B cell (primary cell): ENCODE data around the gene TP63. TPM values are rescaled to one million over a fixed set of nuclear protein-coding genes. Genes with fewer than 3 reads are reported as not detected.

Experiments used
- ATAC-seq: fragments of 200-7000 bp; cut with Tn5 transposase; one replicate; pipeline ENCODE4 v1.10.0; 2021; ENCODE audit warnings: low read depth, mild to moderate bottlenecking, moderate number of reproducible peaks, moderate library complexity
- CTCF ChIA-PET: fragments of 350-600 bp; sonication (Branson Sonifier 250); formaldehyde crosslinking; loops from one replicate; lab custom pipeline; 2021; ENCODE audit warnings: antibody characterized with exemption, inconsistent platforms; lab: Charles Lee
- POLR2A ChIA-PET: fragments of 350-600 bp; sonication (Branson Sonifier 250); formaldehyde crosslinking; loops from one replicate; lab custom pipeline; 2021; ENCODE audit warnings: antibody characterized with exemption; lab: Charles Lee
- DNase-seq: peaks from one replicate; pipeline ENCODE4 v3.0.0; 2013
- H2AFZ ChIP-seq: 2 replicates; pipeline ENCODE4 v1.6.1; 2012; ENCODE audit warnings: mild to moderate bottlenecking, low read depth, low read length; ENCODE audit not compliant: insufficient read depth, poor library complexity, severe bottlenecking
- H3K27ac ChIP-seq, 2 donors: 1 replicate in 1 of 2; 2 replicates in 1 of 2; pipeline ENCODE4 v1.5.1; 2012 to 2013; ENCODE audit warnings: low read length in 2 of 2, mild to moderate bottlenecking in 2 of 2, moderate library complexity in 1 of 2
- H3K27me3 ChIP-seq, 4 experiments: fragments of 200-600 bp in 1 of 4; sonication (generic) in 1 of 4; replicated peaks in 1 of 4; 1 replicate in 2 of 4; 2 replicates in 2 of 4; pipeline versions ENCODE4 v1.6.1 to v1.7.0; 2013 to 2016; ENCODE audit warnings: low read length in 3 of 4, mild to moderate bottlenecking in 2 of 4, mixed read lengths in 1 of 4, moderate library complexity in 1 of 4; ENCODE audit not compliant: insufficient read depth in 4 of 4, control insufficient read depth in 3 of 4; ENCODE audit errors: control extremely low read depth in 1 of 4
- H3K36me3 ChIP-seq, 2 experiments: replicated peaks in 1 of 2; 1 replicate in 1 of 2; 2 replicates in 1 of 2; pipeline versions ENCODE4 v1.6.1 to v1.7.1; 2013; ENCODE audit warnings: low read length in 1 of 2; ENCODE audit not compliant: insufficient read depth in 2 of 2, control insufficient read depth in 1 of 2; ENCODE audit errors: control extremely low read depth in 1 of 2, extremely low read depth in 1 of 2
- H3K4me1 ChIP-seq, 2 donors: fragments of 200-600 bp in 1 of 2; sonication (generic) in 1 of 2; 1 replicate in 1 of 2; 2 replicates in 1 of 2; pipeline versions ENCODE4 v1.5.1 to v1.6.1; 2013 to 2017; ENCODE audit warnings: low read length in 2 of 2; ENCODE audit not compliant: control insufficient read depth in 2 of 2, insufficient read depth in 2 of 2
- H3K4me2 ChIP-seq: replicated peaks from 2 replicates; pipeline ENCODE3; 2012; ENCODE audit warnings: mild to moderate bottlenecking, low read depth, low read length; ENCODE audit not compliant: poor library complexity, severe bottlenecking
- H3K4me3 ChIP-seq, 5 experiments: fragments of 200-600 bp in 1 of 5; sonication (generic) in 1 of 5; 1 replicate in 3 of 5; 2 replicates in 2 of 5; pipeline versions ENCODE4 v1.5.1 to v1.7.0; 2011 to 2016; ENCODE audit warnings: low read length in 4 of 5, mild to moderate bottlenecking in 4 of 5, low read depth in 2 of 5, control low read depth in 1 of 5, moderate library complexity in 1 of 5; ENCODE audit not compliant: insufficient read depth in 1 of 5; ENCODE audit errors: control extremely low read depth in 1 of 5, extremely low read depth in 1 of 5
- H3K79me2 ChIP-seq: fragments of 200-600 bp; sonication (generic); one replicate; pipeline ENCODE4 v1.6.0; 2016; ENCODE audit warnings: low read length; ENCODE audit not compliant: control insufficient read depth, insufficient read depth
- H3K9ac ChIP-seq: fragments of 200-600 bp; sonication (generic); 2 replicates; pipeline ENCODE4 v1.6.1; 2017; ENCODE audit warnings: mild to moderate bottlenecking, low read length, moderate library complexity
- H3K9me3 ChIP-seq, 3 donors: one replicate each; pipeline versions ENCODE4 v1.6.1 to v1.7.1; 2013; ENCODE audit warnings: low read length in 2 of 3; ENCODE audit not compliant: control insufficient read depth in 2 of 3, insufficient read depth in 1 of 3; ENCODE audit errors: control extremely low read depth in 1 of 3
- H4K20me1 ChIP-seq: 2 replicates; pipeline ENCODE4 v1.6.0; 2012; ENCODE audit warnings: mild to moderate bottlenecking, low read length; ENCODE audit not compliant: insufficient read depth, control insufficient read depth, poor library complexity, severe bottlenecking
- H3K27ac Mint-ChIP-seq: one replicate; pipeline ENCODE4 v1.8.0; 2021; ENCODE audit warnings: mixed read lengths
- H3K27me3 Mint-ChIP-seq: one replicate; pipeline ENCODE4 v1.8.0; 2021; ENCODE audit warnings: mixed read lengths
- H3K4me1 Mint-ChIP-seq: one replicate; pipeline ENCODE4 v1.8.0; 2021; ENCODE audit warnings: mixed read lengths
- H3K4me3 Mint-ChIP-seq: one replicate; pipeline ENCODE4 v1.8.0; 2021; ENCODE audit warnings: mixed read lengths
- H3K9me3 Mint-ChIP-seq: one replicate; pipeline ENCODE4 v1.8.0; 2022; ENCODE audit warnings: mixed read lengths; ENCODE audit not compliant: insufficient read depth
- EZH2 ChIP-seq: IDR thresholded peaks from 2 replicates; pipeline ENCODE4 v1.6.1; 2012; ENCODE audit warnings: borderline replicate concordance, low read depth, mild to moderate bottlenecking, moderate library complexity, low read length; ENCODE audit not compliant: insufficient read depth, poor library complexity, severe bottlenecking
- WGBS: methylation state at CpG from one replicate; pipeline ENCODE4 v1.1.5; 2013; ENCODE audit warnings: missing lambda C conversion rate; ENCODE audit not compliant: insufficient coverage; 5-methylcytosine and 5-hydroxymethylcytosine counted together
- intact Hi-C: fragments of 100-400 bp; cut with micrococcal nuclease; formaldehyde crosslinking; loops from one replicate; pipeline ENCODE4 v1.10.0; 2022
- polyA plus RNA-seq: library from polyadenylated mRNA; depleted of rRNA; stranded (reverse); fragments of >200 nt; gene quantifications from 2 replicates; pipeline ENCODE4 v1.2.3, GENCODE V29; 2012
- total RNA-seq, 2 donors: library from RNA; stranded (reverse); fragments of 120-200 nt in 1 of 2; gene quantifications; 1 replicate in 1 of 2; 2 replicates in 1 of 2; pipeline versions ENCODE4 v1.2.3 to v1.2.4, GENCODE V29; 2013 to 2022
- TF ChIP-seq, protein P1 (sequence below): fragments of 200-600 bp; IDR thresholded peaks from one replicate; pipeline ENCODE4 v1.8.0; 2022; ENCODE audit warnings: antibody characterized with exemption, mild to moderate bottlenecking

The TP63 gene
- total and polyA plus RNA-seq, 2 donors (not counting 1 experiment from before 2014, with no cell fraction given): 1.2 to 2.0 TPM

DNA sequence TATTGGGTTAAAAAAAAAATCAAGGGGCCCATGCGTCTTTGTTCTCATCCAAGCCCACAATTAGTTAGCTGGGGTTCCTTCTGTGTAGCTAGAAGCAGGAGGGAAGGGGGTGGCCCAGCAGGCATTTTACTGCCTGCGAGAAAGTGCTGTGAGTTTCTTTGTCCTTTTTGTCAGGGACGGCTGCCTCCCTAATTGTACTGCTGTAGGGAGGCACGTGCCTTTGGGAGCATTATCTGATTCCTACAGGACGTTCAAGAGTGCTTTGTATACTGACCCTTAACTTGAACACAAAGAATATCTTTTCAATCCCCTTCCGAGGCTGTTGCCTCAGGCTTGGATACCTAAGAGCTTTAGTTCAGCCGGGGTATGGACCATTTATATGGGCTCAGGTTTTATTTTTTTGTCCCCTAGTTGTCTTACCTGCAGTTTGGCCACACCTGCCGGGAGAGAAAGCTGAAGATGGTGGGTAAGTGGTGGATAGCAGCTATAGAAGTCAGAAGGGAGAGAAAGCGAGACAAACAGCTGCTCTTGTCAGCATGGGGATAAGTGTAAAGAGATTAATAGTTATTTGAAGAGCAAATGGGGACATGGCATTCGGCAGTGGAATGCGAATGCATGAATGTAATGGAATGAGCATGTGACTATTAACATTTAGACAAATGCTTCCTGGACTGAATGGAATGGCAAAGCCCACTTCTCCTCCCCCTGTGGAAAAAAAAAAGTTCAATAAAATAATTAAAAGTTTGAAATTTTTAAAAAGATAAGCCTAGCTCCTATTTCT lies 175.2 kb downstream of the TP63 start:
- Histone ChIP-seq H3K79me2 (no peaks in the 10 kb centered on the region), H4K20me1 (no peaks in the 10 kb centered on the region), H3K9ac (no peak overlapping the region), H3K9me3 (no peaks in the 10 kb centered on the region), H3K27ac (no peak overlapping the region), H3K27me3 (no peaks in the 10 kb centered on the region), H3K36me3 (no peaks in the 10 kb centered on the region), H3K4me1 (no peaks in the 10 kb centered on the region), H2AFZ (no peak overlapping the region), H3K4me2 (no peak overlapping the region), H3K4me3 (no peak overlapping the region)
- intact Hi-C loops: no loop called here
- TF ChIP-seq EZH2: no peak
- TF ChIP-seq, protein P1, sequence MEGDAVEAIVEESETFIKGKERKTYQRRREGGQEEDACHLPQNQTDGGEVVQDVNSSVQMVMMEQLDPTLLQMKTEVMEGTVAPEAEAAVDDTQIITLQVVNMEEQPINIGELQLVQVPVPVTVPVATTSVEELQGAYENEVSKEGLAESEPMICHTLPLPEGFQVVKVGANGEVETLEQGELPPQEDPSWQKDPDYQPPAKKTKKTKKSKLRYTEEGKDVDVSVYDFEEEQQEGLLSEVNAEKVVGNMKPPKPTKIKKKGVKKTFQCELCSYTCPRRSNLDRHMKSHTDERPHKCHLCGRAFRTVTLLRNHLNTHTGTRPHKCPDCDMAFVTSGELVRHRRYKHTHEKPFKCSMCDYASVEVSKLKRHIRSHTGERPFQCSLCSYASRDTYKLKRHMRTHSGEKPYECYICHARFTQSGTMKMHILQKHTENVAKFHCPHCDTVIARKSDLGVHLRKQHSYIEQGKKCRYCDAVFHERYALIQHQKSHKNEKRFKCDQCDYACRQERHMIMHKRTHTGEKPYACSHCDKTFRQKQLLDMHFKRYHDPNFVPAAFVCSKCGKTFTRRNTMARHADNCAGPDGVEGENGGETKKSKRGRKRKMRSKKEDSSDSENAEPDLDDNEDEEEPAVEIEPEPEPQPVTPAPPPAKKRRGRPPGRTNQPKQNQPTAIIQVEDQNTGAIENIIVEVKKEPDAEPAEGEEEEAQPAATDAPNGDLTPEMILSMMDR: no peak
- ChIA-PET POLR2A (no interaction called here), CTCF (no interaction called here)
- DNase-seq: no peak
- no peak overlapping the region for H3K4me3 Mint-ChIP-seq
- no peak for ATAC-seq
- H3K4me1 Mint-ChIP-seq: no peaks in the 10 kb centered on the region
- H3K27ac Mint-ChIP-seq: no peak overlapping the region
- no peaks in the 10 kb centered on the region for H3K9me3 Mint-ChIP-seq
- H3K27me3 Mint-ChIP-seq: no peaks in the 10 kb centered on the region
- 91% methylated on average over 8 of the region's 11 CpGs for WGBS

DNA sequence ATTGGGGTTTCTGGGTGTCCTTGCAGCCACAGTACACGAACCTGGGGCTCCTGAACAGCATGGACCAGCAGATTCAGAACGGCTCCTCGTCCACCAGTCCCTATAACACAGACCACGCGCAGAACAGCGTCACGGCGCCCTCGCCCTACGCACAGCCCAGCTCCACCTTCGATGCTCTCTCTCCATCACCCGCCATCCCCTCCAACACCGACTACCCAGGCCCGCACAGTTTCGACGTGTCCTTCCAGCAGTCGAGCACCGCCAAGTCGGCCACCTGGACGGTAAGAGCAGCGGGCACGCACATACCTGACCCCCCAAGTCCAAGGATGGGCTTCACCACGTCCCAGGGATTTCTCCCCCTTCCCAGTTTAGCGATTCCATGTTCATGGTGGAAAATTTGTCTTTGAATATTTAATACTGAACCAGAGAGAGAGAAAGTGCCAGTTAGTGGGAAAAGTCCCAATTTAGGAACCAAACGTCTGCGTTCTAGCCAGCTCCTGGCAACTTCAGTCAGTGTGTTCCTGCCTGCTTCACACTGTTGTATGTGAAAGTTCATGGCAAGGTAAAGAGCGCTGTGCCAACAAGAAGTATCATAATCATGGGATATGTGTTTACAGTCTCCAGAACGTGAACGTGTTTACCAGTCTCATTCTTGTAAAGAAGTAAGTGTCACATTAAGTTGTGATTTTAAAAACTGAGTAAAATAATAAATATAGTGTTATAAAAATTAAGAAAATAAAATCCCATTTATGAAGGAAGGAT lies 177.2 kb downstream of the TP63 start:
- no peaks in the 10 kb centered on the region for H3K9me3 Mint-ChIP-seq
- Histone ChIP-seq H3K9ac (no peak overlapping the region), H3K4me1 (no peaks in the 10 kb centered on the region), H3K79me2 (no peaks in the 10 kb centered on the region), H3K4me3 (no peak overlapping the region), H3K9me3 (no peaks in the 10 kb centered on the region), H2AFZ (no peak overlapping the region), H3K27me3 (no peaks in the 10 kb centered on the region), H3K4me2 (no peak overlapping the region), H3K36me3 (no peaks in the 10 kb centered on the region), H3K27ac (no peak overlapping the region), H4K20me1 (no peaks in the 10 kb centered on the region)
- POLR2A ChIA-PET: no interaction called here
- DNase-seq (no peak), ATAC-seq (no peak)
- CTCF ChIA-PET: no interaction called here
- intact Hi-C loops: no loop called here
- no peak overlapping the region for H3K4me3 Mint-ChIP-seq
- 92% methylated on average over 23 of the region's 29 CpGs for WGBS
- H3K4me1 Mint-ChIP-seq: no peaks in the 10 kb centered on the region
- H3K27me3 Mint-ChIP-seq: no peaks in the 10 kb centered on the region
- H3K27ac Mint-ChIP-seq: no peak overlapping the region
- no peak for TF ChIP-seq EZH2
- TF ChIP-seq, protein P1: no peak
